ENCODE data around the gene CARD19.
"Not testable (repeated sequence)": the region's sequence is repeated elsewhere in the genome, so short reads cannot be mapped to it uniquely, and the experiment has no call there.

CARD19 gene

GRCh38 chr9:93099551-93100275 is 3.7 kb downstream of the CARD19 start:
- DNase-seq (ENCODE audit: low read depth, low spot score): no peak
- in situ Hi-C loops (cut with HindIII; ENCODE audit: low sequenced_read_pairs): no loop called here
- no peak for TF ChIP-seq CTCF (IDR thresholded peaks at IDR 0.05; ENCODE audit: low read depth, low read length)

GRCh38 chr9:93100276-93100636 is 4.2 kb downstream of the CARD19 start:
- H3K4me3 ChIP-seq (ENCODE audit: low read depth, low read length): no peak overlapping the region
- in situ Hi-C loops (cut with HindIII; ENCODE audit: low sequenced_read_pairs): no loop called here
- DNase-seq (ENCODE audit: low read depth, low spot score): no peak
- no peak for TF ChIP-seq CTCF (IDR thresholded peaks at IDR 0.05; ENCODE audit: low read depth, low read length)

More at GRCh38 chr9:93099551-93100275, 3.7 kb downstream of the CARD19 start:
- H3K4me3 ChIP-seq (ENCODE audit: low read depth, low read length): no peak overlapping the region

GRCh38 chr9:93101086-93101485 is 5.1 kb downstream of the CARD19 start:
- in situ Hi-C loops (cut with HindIII; ENCODE audit: low sequenced_read_pairs); DNase-seq (ENCODE audit: low read depth, low spot score); H3K4me3 ChIP-seq (ENCODE audit: low read depth, low read length): not testable (repeated sequence)

GRCh38 chr9:93105620-93106019 is 9.6 kb downstream of the CARD19 start:
- no peak overlapping the region for H3K4me3 ChIP-seq (ENCODE audit: low read depth, low read length)
- no peak for TF ChIP-seq CTCF (IDR thresholded peaks at IDR 0.05; ENCODE audit: low read depth, low read length)
- in situ Hi-C loops (cut with HindIII; ENCODE audit: low sequenced_read_pairs): no loop called here
- DNase-seq (ENCODE audit: low read depth, low spot score): no peak

GRCh38 chr9:93107151-93107824 is 11.3 kb downstream of the CARD19 start:
- TF ChIP-seq CTCF (IDR thresholded peaks at IDR 0.05; ENCODE audit: low read depth, low read length): no peak
- no peak overlapping the region for H3K4me3 ChIP-seq (ENCODE audit: low read depth, low read length)
- in situ Hi-C loops (cut with HindIII; ENCODE audit: low sequenced_read_pairs): no loop called here
- no peak for DNase-seq (ENCODE audit: low read depth, low spot score)

- H3K4me3 ChIP-seq (ENCODE audit: low read depth, low read length): no peak overlapping the region
- in situ Hi-C loops (cut with HindIII; ENCODE audit: low sequenced_read_pairs): no loop called here
- DNase-seq (ENCODE audit: low read depth, low spot score): no peak
- TF ChIP-seq CTCF (IDR thresholded peaks at IDR 0.05; ENCODE audit: low read depth, low read length): no peak
These were observed 11.8 kb downstream of the CARD19 start for GRCh38 chr9:93107825-93108161.

GRCh38 chr9:93108291-93109041 is 12.4 kb downstream of the CARD19 start:
- in situ Hi-C loops (cut with HindIII; ENCODE audit: low sequenced_read_pairs): no loop called here
- no peak for DNase-seq (ENCODE audit: low read depth, low spot score)
- no peak overlapping the region for H3K4me3 ChIP-seq (ENCODE audit: low read depth, low read length)
- TF ChIP-seq CTCF (IDR thresholded peaks at IDR 0.05; ENCODE audit: low read depth, low read length): no peak

Measured in astrocyte of the spinal cord (primary cell).